H54 (cell line): ENCODE results near the gene XPC.

Experiments
- DNase-seq: peaks from one replicate; pipeline ENCODE4 v3.0.0; 2011; ENCODE audit warnings: low spot score, mixed read lengths; ENCODE audit not compliant: insufficient read length
- FAIRE-seq: peaks from 3 replicates; lab custom pipeline; 2011; peaks lifted over from hg19 to GRCh38; lab: Jason Lieb, UNC
- POLR2A ChIP-seq: IDR thresholded peaks from 2 replicates; pipeline ENCODE4 v1.6.1; 2011; ENCODE audit warnings: low read depth, mild to moderate bottlenecking, low read length

The XPC gene

GRCh38 chr3:14133876-14134275 is 44.5 kb downstream of the XPC start:
- TF ChIP-seq POLR2A, result no peak
- DNase-seq (no peak), FAIRE-seq (no peak)

GRCh38 chr3:14133188-14133800 is 45.1 kb downstream of the XPC start:
- no peak for DNase-seq
- no peak for TF ChIP-seq POLR2A
- FAIRE-seq, result no peak

GRCh38 chr3:14132689-14133088 is 45.7 kb downstream of the XPC start:
- FAIRE-seq, result no peak
- no peak for TF ChIP-seq POLR2A
- DNase-seq, result no peak

- no peak for TF ChIP-seq POLR2A
- no peak for DNase-seq
- no peak for FAIRE-seq
Measured at GRCh38 chr3:14132120-14132519, 46.3 kb downstream of the XPC start.

GRCh38 chr3:14131134-14131533 is 47.3 kb downstream of the XPC start:
- no peak for FAIRE-seq
- no peak for TF ChIP-seq POLR2A
- DNase-seq, result no peak

- TF ChIP-seq POLR2A, result no peak
- DNase-seq (no peak), FAIRE-seq (no peak)
Measured at GRCh38 chr3:14130707-14131106, 47.7 kb downstream of the XPC start.

GRCh38 chr3:14130230-14130629 is 48.2 kb downstream of the XPC start:
- FAIRE-seq (no peak), DNase-seq (no peak)
- TF ChIP-seq POLR2A, result no peak

GRCh38 chr3:14129296-14129695 is 49.1 kb downstream of the XPC start:
- FAIRE-seq (no peak), DNase-seq (no peak)
- TF ChIP-seq POLR2A, result no peak

GRCh38 chr3:14128724-14129123 is 49.7 kb downstream of the XPC start:
- DNase-seq, result no peak
- no peak for FAIRE-seq
- no peak for TF ChIP-seq POLR2A

- FAIRE-seq, result no peak
- no peak for TF ChIP-seq POLR2A
- DNase-seq, result no peak
Measured at GRCh38 chr3:14127516-14128161, 50.8 kb downstream of the XPC start.

GRCh38 chr3:14126887-14127505 is 51.4 kb downstream of the XPC start:
- DNase-seq (no peak), FAIRE-seq (no peak)
- TF ChIP-seq POLR2A, result no peak

GRCh38 chr3:14126017-14126886 is 52.1 kb downstream of the XPC start:
- DNase-seq (no peak), FAIRE-seq (no peak)
- TF ChIP-seq POLR2A, result no peak

GRCh38 chr3:14125193-14126016 is 53.0 kb downstream of the XPC start:
- no peak for FAIRE-seq
- DNase-seq, result peak; percentile 86
- peak; percentile 34; the same call in 1 of the 2 replicates for TF ChIP-seq POLR2A
